ENCODE results near the gene MCL1. TPM values are rescaled to one million over a fixed set of nuclear protein-coding genes. Genes with fewer than 3 reads are reported as not detected.

MCL1 gene
- polyA plus RNA-seq, 2 of the 4 experiments (the other 2 are of a cell fraction) = 80.0 to 202 TPM

GRCh38 chr1:150579945-150580642 is 684 bp upstream of the MCL1 start:
- Histone ChIP-seq H3K4me2 (peak overlapping the region; percentile 81), H3K4me3 (peak overlapping the region; percentile 91), H3K27ac (peak overlapping the region; percentile 98), H3K9me3 (no peaks in the 10 kb centered on the region), H3K4me1 (peaks cover 22% of the 10 kb centered on the region)
- no peak for DNase-seq (ENCODE audit: low read depth in 1 of 2, low spot score in 1 of 2)
- TF ChIP-seq TP53 (CRISPR knock-in tag; IDR thresholded peaks at IDR 0.05) (0 out of 2 replicates have a peak, but pooled peaks have one; percentile 54), KDM1A (IDR thresholded peaks at IDR 0.05; ENCODE audit: low read depth) (no peak), ESRRA (IDR thresholded peaks at IDR 0.05; ENCODE audit: borderline replicate concordance, low read length) (no peak)
- ChIA-PET CTCF (interaction anchor here (0.8 to 7.4 kb wide), 8 partner anchors 9 to 233 kb away, joined by 3 to 140 read pairs (median 4); no protein-coding TSS in a partner anchor), POLR2A (interaction anchor here (0.6 to 6.3 kb wide), 29 partner anchors 9 to 440 kb away, joined by 3 to 201 read pairs (median 5); partner anchors contain the start of genes ENSA, FALEC, GOLPH3L and MINDY1)
- ATAC-seq = no peak; a peak in 1 of 6 replicates
- WGBS (ENCODE audit: missing lambda C conversion rate) = 76% methylated on average over 15 of the region's 15 CpGs
- FAIRE-seq = no peak

GRCh38 chr1:150578272-150579109 is 919 bp downstream of the MCL1 start:
- peaks cover 38% of the 10 kb centered on the region for H3K4me1 ChIP-seq
- FAIRE-seq = no peak

More at GRCh38 chr1:150578272-150579109, 919 bp downstream of the MCL1 start:
- DNase-seq (ENCODE audit: low read depth in 1 of 2, low spot score in 1 of 2) = peak in 1 of 2 experiments; percentile 67
- ChIA-PET POLR2A (interaction anchor here (0.6 to 6.3 kb wide), 18 partner anchors 9 to 403 kb away, joined by 3 to 201 read pairs (median 12); partner anchors contain the start of genes ENSA, FALEC and GOLPH3L), CTCF (interaction anchor here (0.8 to 7.4 kb wide), 6 partner anchors 15 to 49 kb away, joined by 3 to 140 read pairs (median 5); no protein-coding TSS in a partner anchor)
- Histone ChIP-seq H3K4me3 (peak overlapping the region; percentile 91), H3K4me2 (peak overlapping the region; percentile 74), H3K27ac (peak overlapping the region; percentile 98), H3K9me3 (no peaks in the 10 kb centered on the region)
- 2% methylated on average over 38 of the region's 50 CpGs for WGBS (ENCODE audit: missing lambda C conversion rate)
- TF ChIP-seq CHD4 (IDR thresholded peaks at IDR 0.05; ENCODE audit: borderline replicate concordance) = no peak
- TF ChIP-seq CTCF (IDR thresholded peaks at IDR 0.05) = no peak
- TF ChIP-seq JUN (IDR thresholded peaks at IDR 0.05) = no peak
- no peak for TF ChIP-seq HDAC2 (IDR thresholded peaks at IDR 0.05)
- TF ChIP-seq SMC3 (IDR thresholded peaks at IDR 0.05) = no peak
- TF ChIP-seq RARB (CRISPR knock-in tag; IDR thresholded peaks at IDR 0.05) = no peak
- TF ChIP-seq REST (IDR thresholded peaks at IDR 0.05) = no peak
- TF ChIP-seq KDM5A (IDR thresholded peaks at IDR 0.05) = 0 out of 2 replicates have a peak, but pooled peaks have one; percentile 26
- TF ChIP-seq MAX (IDR thresholded peaks at IDR 0.05) = peak; percentile 57; the same call in 1 of the 2 replicates
- TF ChIP-seq FOXS1 (CRISPR knock-in tag; IDR thresholded peaks at IDR 0.05) = no peak
- no peak for TF ChIP-seq NFE2L2 (conservative IDR thresholded peaks at IDR 0.05; ENCODE audit: low read length)
- no peak for TF ChIP-seq ZSCAN20 (CRISPR knock-in tag; IDR thresholded peaks at IDR 0.05)
- TF ChIP-seq USF2 (IDR thresholded peaks at IDR 0.05) = peak; percentile 43
- peak; percentile 43; the same call in 1 of the 2 replicates for TF ChIP-seq FOSL2 (IDR thresholded peaks at IDR 0.05)
- peak; percentile 85 for TF ChIP-seq FOSL2 (CRISPR knock-in tag; IDR thresholded peaks at IDR 0.05)
- peak; percentile 81; the same call in 1 of the 2 replicates for TF ChIP-seq POLR2AphosphoS2 (conservative IDR thresholded peaks at IDR 0.05; ENCODE audit: low read length)
- TF ChIP-seq TP53 (CRISPR knock-in tag; IDR thresholded peaks at IDR 0.05) = no peak
- ATAC-seq = peak; percentile 39 to 48

Data from A549 (cell line).